Neural cell (in vitro differentiated cells): ENCODE measurements around the gene ASIC5.

Experiments
- CTCF ChIP-seq: fragments of 450-650 bp; IDR thresholded peaks from 2 replicates; pipeline ENCODE4 v1.5.1; 2014; ENCODE audit warnings: antibody characterized with exemption, mild to moderate bottlenecking, moderate library complexity; ENCODE audit not compliant: poor library complexity, severe bottlenecking
- EP300 ChIP-seq: fragments of 450-650 bp; conservative IDR thresholded peaks from 2 replicates; pipeline ENCODE4 v1.6.1; 2014; ENCODE audit warnings: antibody characterized with exemption, mild to moderate bottlenecking, moderate library complexity; ENCODE audit not compliant: poor library complexity, severe bottlenecking
- EZH2 ChIP-seq: fragments of 200-600, 300-800 bp; shearing (Covaris generic), sonication (generic); IDR thresholded peaks from 2 replicates; pipeline ENCODE4 v1.6.1; 2014; ENCODE audit warnings: antibody characterized with exemption, low read length, borderline replicate concordance, mild to moderate bottlenecking; ENCODE audit not compliant: insufficient read depth, poor library complexity, severe bottlenecking
- POLR2AphosphoS5 ChIP-seq: IDR thresholded peaks from 2 replicates; pipeline ENCODE4 v1.6.1; 2012
- REST ChIP-seq: IDR thresholded peaks from 2 replicates; pipeline ENCODE4 v1.6.1; 2012; ENCODE audit warnings: borderline replicate concordance
- SMC3 ChIP-seq: fragments of 450-650 bp; conservative IDR thresholded peaks from 2 replicates; pipeline ENCODE4 v1.6.1; 2014; ENCODE audit warnings: antibody characterized with exemption, mild to moderate bottlenecking, moderate library complexity; ENCODE audit not compliant: poor library complexity

- no peak for TF ChIP-seq POLR2AphosphoS5
- no peak for TF ChIP-seq REST
- no peak for TF ChIP-seq EP300
- no peak for TF ChIP-seq CTCF
- no peak for TF ChIP-seq SMC3
- no peak for TF ChIP-seq EZH2
Observed at GRCh38 chr4:155883895-155884294, 17.8 kb upstream of the ASIC5 start.
